ENCODE results near the gene SLC25A34.

SLC25A34 gene

DNA sequence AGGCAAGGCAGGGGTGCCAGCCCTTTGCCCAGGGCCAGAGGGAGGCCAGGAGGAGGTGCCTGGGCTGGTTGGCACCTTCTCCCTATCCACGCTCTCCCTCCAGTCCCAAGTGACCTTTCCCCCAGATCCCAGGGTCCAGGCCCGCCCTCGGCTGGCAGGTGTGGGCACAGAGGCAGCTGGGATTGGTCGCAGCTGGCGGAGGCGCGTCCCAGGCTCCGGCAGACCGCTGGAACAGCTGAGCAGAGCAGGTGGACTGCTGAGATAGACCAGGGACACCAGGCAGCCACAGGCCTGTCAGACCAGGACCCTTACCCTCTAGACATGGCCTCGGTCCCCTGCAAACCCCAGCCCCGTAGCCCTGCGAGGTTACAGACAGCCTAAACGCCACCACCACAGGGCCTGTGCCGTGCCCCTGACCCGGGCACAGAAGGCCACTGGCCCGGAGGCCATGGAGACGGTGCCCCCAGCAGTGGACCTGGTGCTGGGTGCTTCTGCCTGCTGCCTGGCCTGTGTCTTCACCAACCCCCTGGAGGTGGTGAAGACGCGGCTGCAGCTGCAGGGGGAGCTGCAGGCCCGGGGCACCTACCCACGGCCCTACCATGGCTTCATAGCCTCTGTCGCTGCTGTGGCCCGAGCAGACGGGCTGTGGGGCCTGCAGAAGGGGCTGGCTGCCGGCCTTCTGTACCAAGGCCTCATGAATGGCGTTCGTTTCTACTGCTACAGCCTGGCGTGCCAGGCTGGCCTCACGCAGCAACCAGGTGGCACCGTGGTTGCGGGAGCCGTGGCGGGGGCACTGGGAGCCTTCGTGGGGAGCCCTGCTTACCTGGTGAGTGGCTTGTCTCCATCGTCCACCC, at the start of gene SLC25A34:
SLC25A34 (plus strand) TSS at position 221 of the 854 bp plus-strand sequence; CDS start at position 449, 228 bp downstream.
- no peak for TF ChIP-seq CTCF (IDR thresholded peaks at IDR 0.05; ENCODE audit: insufficient read depth, low read length, poor library complexity, severe bottlenecking)
- no peak for DNase-seq (ENCODE audit: extremely low read depth, insufficient read length)

GRCh38 chr1:15687446-15687845, 48.6 kb upstream of the SLC25A34 start:
- Histone ChIP-seq H3K4me3 (replicated peaks; ENCODE audit: low read depth, low read length) (no peak overlapping the region), H3K27me3 (replicated peaks; ENCODE audit: control insufficient read depth, insufficient read depth, low read length) (no peaks in the 10 kb centered on the region), H3K36me3 (ENCODE audit: control insufficient read depth, insufficient read depth, low read length) (no peaks in the 10 kb centered on the region; the same call in none of the 2 replicates)
- no peak for DNase-seq (ENCODE audit: extremely low read depth, insufficient read length)
- TF ChIP-seq CTCF (IDR thresholded peaks at IDR 0.05; ENCODE audit: insufficient read depth, low read length, poor library complexity, severe bottlenecking) = no peak

More for the DNA sequence above, at the start of gene SLC25A34:
- H3K4me3 ChIP-seq (replicated peaks; ENCODE audit: low read depth, low read length) = no peak within 1 kb of the TSS
- H3K27me3 ChIP-seq (replicated peaks; ENCODE audit: control insufficient read depth, insufficient read depth, low read length) = no peaks in the 10 kb centered on the region
- peaks cover 20% of the 10 kb centered on the region for H3K36me3 ChIP-seq (ENCODE audit: control insufficient read depth, insufficient read depth, low read length)

GRCh38 chr1:15690317-15690716, 45.7 kb upstream of the SLC25A34 start:
- no peak for TF ChIP-seq CTCF (IDR thresholded peaks at IDR 0.05; ENCODE audit: insufficient read depth, low read length, poor library complexity, severe bottlenecking)
- no peak overlapping the region for H3K4me3 ChIP-seq (replicated peaks; ENCODE audit: low read depth, low read length)
- H3K36me3 ChIP-seq (ENCODE audit: control insufficient read depth, insufficient read depth, low read length) = no peaks in the 10 kb centered on the region; the same call in none of the 2 replicates
- no peak for DNase-seq (ENCODE audit: extremely low read depth, insufficient read length)
- H3K27me3 ChIP-seq (replicated peaks; ENCODE audit: control insufficient read depth, insufficient read depth, low read length) = no peaks in the 10 kb centered on the region

- H3K27me3 ChIP-seq (replicated peaks; ENCODE audit: control insufficient read depth, insufficient read depth, low read length) = no peaks in the 10 kb centered on the region
- H3K4me3 ChIP-seq (replicated peaks; ENCODE audit: low read depth, low read length) = no peak overlapping the region
- no peak for TF ChIP-seq CTCF (IDR thresholded peaks at IDR 0.05; ENCODE audit: insufficient read depth, low read length, poor library complexity, severe bottlenecking)
- DNase-seq (ENCODE audit: extremely low read depth, insufficient read length) = no peak
- H3K36me3 ChIP-seq (ENCODE audit: control insufficient read depth, insufficient read depth, low read length) = no peaks in the 10 kb centered on the region; the same call in none of the 2 replicates
Measured at GRCh38 chr1:15691434-15692032, 44.5 kb upstream of the SLC25A34 start.

GRCh38 chr1:15692121-15692682, 43.9 kb upstream of the SLC25A34 start:
- no peak for DNase-seq (ENCODE audit: extremely low read depth, insufficient read length)
- TF ChIP-seq CTCF (IDR thresholded peaks at IDR 0.05; ENCODE audit: insufficient read depth, low read length, poor library complexity, severe bottlenecking) = no peak
- Histone ChIP-seq H3K4me3 (replicated peaks; ENCODE audit: low read depth, low read length) (no peak overlapping the region), H3K36me3 (ENCODE audit: control insufficient read depth, insufficient read depth, low read length) (no peaks in the 10 kb centered on the region; the same call in none of the 2 replicates), H3K27me3 (replicated peaks; ENCODE audit: control insufficient read depth, insufficient read depth, low read length) (no peaks in the 10 kb centered on the region)
